ENCODE data around the gene THSD7B. TPM values are rescaled to one million over a fixed set of nuclear protein-coding genes. Genes with fewer than 3 reads are reported as not detected.

THSD7B gene
- total and polyA plus RNA-seq, 2 of the 13 experiments (the other 11 are each of a cell fraction or from before 2014, with no cell fraction given) = 0.02 TPM; not detected in 1

GRCh38 chr2:137009953-137010352 lies 244.6 kb downstream of the THSD7B start:
- no peak overlapping the region for H3K9ac ChIP-seq (ENCODE audit: insufficient read depth, low read depth, low read length)
- DNase-seq (ENCODE audit: low spot score) (no peak), FAIRE-seq (no peak), ATAC-seq (no peak)
- H4K20me1 ChIP-seq (ENCODE audit: insufficient read depth, low read length) = no peaks in the 10 kb centered on the region
- H3K79me2 ChIP-seq (ENCODE audit: insufficient read depth, low read length) = no peaks in the 10 kb centered on the region
- no peaks in the 10 kb centered on the region for H3K4me1 ChIP-seq (ENCODE audit: insufficient read depth, low read length)
- ChIA-PET CTCF (ENCODE audit: low intra/inter-chr PET ratio, low total read pairs) (no interaction called here), POLR2A (no interaction called here)
- TF ChIP-seq ZNF577 (CRISPR knock-in tag; IDR thresholded peaks at IDR 0.05; ENCODE audit: borderline replicate concordance, low read depth) (no peak), ZFP91 (CRISPR knock-in tag; IDR thresholded peaks at IDR 0.05; ENCODE audit: borderline replicate concordance) (no peak), PAXIP1 (CRISPR knock-in tag; conservative IDR thresholded peaks at IDR 0.05) (no peak), MXD1 (CRISPR knock-in tag; IDR thresholded peaks at IDR 0.05) (no peak), ZNF773 (CRISPR knock-in tag; IDR thresholded peaks at IDR 0.05; ENCODE audit: borderline replicate concordance) (no peak), TBP (CRISPR knock-in tag; IDR thresholded peaks at IDR 0.05) (no peak), ZNF792 (CRISPR knock-in tag; IDR thresholded peaks at IDR 0.05) (no peak), CAMTA2 (CRISPR knock-in tag; IDR thresholded peaks at IDR 0.05; ENCODE audit: borderline replicate concordance) (no peak)
- no peak overlapping the region for H2AFZ ChIP-seq (ENCODE audit: low read length)
- intact Hi-C loops (cut with micrococcal nuclease; ENCODE audit: unreplicated experiment) = no loop called here
- no TSS peak for BruUV-seq (replicated peaks)
- no peak overlapping the region for H3K4me2 ChIP-seq (ENCODE audit: low read depth, low read length)
- no peaks in the 10 kb centered on the region for H3K36me3 ChIP-seq (replicated peaks in 1 of 2; ENCODE audit: control insufficient read depth in 1 of 2, insufficient read depth in 2 of 2, low read length in 2 of 2)
- in situ Hi-C loops (cut with HindIII; ENCODE audit: extremely low pct_ligation_motif_present, low pct_unique_long_range_greater_than_20kb) = no loop called here
- 8% methylated on average over 2 of the region's 2 CpGs for WGBS (ENCODE audit: low lambda C conversion rate)
- H3K27me3 ChIP-seq (ENCODE audit: control insufficient read depth in 1 of 2, insufficient read depth in 2 of 2, low read length in 2 of 2) = no peaks in the 10 kb centered on the region
- no peaks in the 10 kb centered on the region for H3K9me3 ChIP-seq (ENCODE audit: low read length)
- H3K4me3 ChIP-seq (replicated peaks in 1 of 3; ENCODE audit: insufficient read depth in 1 of 3, low read depth in 2 of 3, low read length in 3 of 3) = no peak overlapping the region
- no peak overlapping the region for H3K27ac ChIP-seq (ENCODE audit: extremely low read length, insufficient read depth, low read length)

Measured in HepG2 (cell line).